ENCODE results near the gene BRD1.
A peak's percentile ranks its signal among the peaks of the same experiment; 100 is the strongest.

Gene BRD1

GRCh38 chr22:49827853-49828598 is at the start of gene BRD1:
BRD1 (minus strand) TSS chr22:49827873; CDS start chr22:49824317, 3,556 bp downstream.
- DNase-seq (ENCODE audit: low spot score): peak; percentile 65

- DNase-seq (ENCODE audit: low spot score): no peak
Measured at GRCh38 chr22:49873228-49873940, 45.7 kb upstream of the BRD1 start.

- no peak for DNase-seq (ENCODE audit: low spot score)
Measured at GRCh38 chr22:49872347-49872746, 44.7 kb upstream of the BRD1 start.

GRCh38 chr22:49871482-49871881 is 43.8 kb upstream of the BRD1 start:
- DNase-seq (ENCODE audit: low spot score): no peak

GRCh38 chr22:49869845-49870712 is 42.4 kb upstream of the BRD1 start:
- DNase-seq (ENCODE audit: low spot score): no peak

- no peak for DNase-seq (ENCODE audit: low spot score)
Measured at GRCh38 chr22:49869086-49869830, 41.6 kb upstream of the BRD1 start.

GRCh38 chr22:49867303-49868265 is 39.9 kb upstream of the BRD1 start:
- DNase-seq (ENCODE audit: low spot score): no peak

- no peak for DNase-seq (ENCODE audit: low spot score)
Measured at GRCh38 chr22:49866646-49867045, 39.0 kb upstream of the BRD1 start.

- DNase-seq (ENCODE audit: low spot score): no peak
Measured at GRCh38 chr22:49866134-49866533, 38.5 kb upstream of the BRD1 start.

- no peak for DNase-seq (ENCODE audit: low spot score)
Measured at GRCh38 chr22:49865156-49865555, 37.5 kb upstream of the BRD1 start.

- no peak for DNase-seq (ENCODE audit: low spot score)
Measured at GRCh38 chr22:49863931-49864330, 36.3 kb upstream of the BRD1 start.

GRCh38 chr22:49862496-49862776 is 34.8 kb upstream of the BRD1 start:
- DNase-seq (ENCODE audit: low spot score): no peak

- DNase-seq (ENCODE audit: low spot score): no peak
Measured at GRCh38 chr22:49861642-49862495, 34.2 kb upstream of the BRD1 start.

GRCh38 chr22:49858827-49859226 is 31.2 kb upstream of the BRD1 start:
- DNase-seq (ENCODE audit: low spot score): no peak

GRCh38 chr22:49856766-49857618 is 29.3 kb upstream of the BRD1 start:
- no peak for DNase-seq (ENCODE audit: low spot score)

- DNase-seq (ENCODE audit: low spot score): no peak
Measured at GRCh38 chr22:49856343-49856742, 28.7 kb upstream of the BRD1 start.

- DNase-seq (ENCODE audit: low spot score): no peak
Measured at GRCh38 chr22:49855251-49855911, 27.7 kb upstream of the BRD1 start.

All from hepatic stellate cell (primary cell).